ENCODE measurements around the gene CELF4.

The CELF4 gene

GRCh38 chr18:37484983-37485834 is 80.4 kb downstream of the CELF4 start:
- Histone ChIP-seq H3K36me3 (ENCODE audit: control insufficient read depth, low read length) (no peaks in the 10 kb centered on the region), H3F3A (ENCODE audit: control insufficient read depth, insufficient read depth) (no peaks in the 10 kb centered on the region), H3K4me3 (ENCODE audit: low read length) (no peak overlapping the region), H3K4me1 (ENCODE audit: control insufficient read depth, low read length) (no peaks in the 10 kb centered on the region), H3K79me2 (ENCODE audit: control insufficient read depth, low read length) (no peaks in the 10 kb centered on the region), H3K9me2 (replicated peaks; ENCODE audit: control insufficient read depth, low read length) (no peaks in the 10 kb centered on the region), H3K27ac (ENCODE audit: low read depth, low read length) (no peak overlapping the region), H3K9me3 (ENCODE audit: control insufficient read depth, insufficient read depth, low read length) (no peaks in the 10 kb centered on the region), H4K20me1 (ENCODE audit: control insufficient read depth, insufficient read depth, low read depth, low read length) (no peaks in the 10 kb centered on the region), H3K4me2 (ENCODE audit: low read length) (no peak overlapping the region), H3K27me3 (ENCODE audit: control insufficient read depth, low read length) (peaks cover 5% of the 10 kb centered on the region; the same call in 1 of the 2 replicates)
- TF ChIP-seq EZH2phosphoT487 (IDR thresholded peaks at IDR 0.05; ENCODE audit: borderline replicate concordance, low read length) (no peak), CTCF (IDR thresholded peaks at IDR 0.05; ENCODE audit: low read depth, low read length, poor library complexity, severe bottlenecking) (no peak)

GRCh38 chr18:37483984-37484819 is 81.4 kb downstream of the CELF4 start:
- Histone ChIP-seq H3K4me1 (ENCODE audit: control insufficient read depth, low read length) (no peaks in the 10 kb centered on the region), H3K36me3 (ENCODE audit: control insufficient read depth, low read length) (no peaks in the 10 kb centered on the region), H3K9me2 (replicated peaks; ENCODE audit: control insufficient read depth, low read length) (no peaks in the 10 kb centered on the region), H3K9me3 (ENCODE audit: control insufficient read depth, insufficient read depth, low read length) (no peaks in the 10 kb centered on the region), H3K79me2 (ENCODE audit: control insufficient read depth, low read length) (no peaks in the 10 kb centered on the region), H3F3A (ENCODE audit: control insufficient read depth, insufficient read depth) (no peaks in the 10 kb centered on the region), H3K27ac (ENCODE audit: low read depth, low read length) (no peak overlapping the region), H4K20me1 (ENCODE audit: control insufficient read depth, insufficient read depth, low read depth, low read length) (no peaks in the 10 kb centered on the region), H3K4me3 (ENCODE audit: low read length) (no peak overlapping the region), H3K4me2 (ENCODE audit: low read length) (no peak overlapping the region), H3K27me3 (ENCODE audit: control insufficient read depth, low read length) (peaks cover 5% of the 10 kb centered on the region; the same call in 1 of the 2 replicates)
- TF ChIP-seq CTCF (IDR thresholded peaks at IDR 0.05; ENCODE audit: low read depth, low read length, poor library complexity, severe bottlenecking) (no peak), EZH2phosphoT487 (IDR thresholded peaks at IDR 0.05; ENCODE audit: borderline replicate concordance, low read length) (no peak)

- no peak overlapping the region for H3K27ac ChIP-seq (ENCODE audit: low read depth, low read length)
- no peaks in the 10 kb centered on the region for H3K4me1 ChIP-seq (ENCODE audit: control insufficient read depth, low read length)
- H3K9me3 ChIP-seq (ENCODE audit: control insufficient read depth, insufficient read depth, low read length), result no peaks in the 10 kb centered on the region
- no peaks in the 10 kb centered on the region for H3K79me2 ChIP-seq (ENCODE audit: control insufficient read depth, low read length)
- no peaks in the 10 kb centered on the region for H4K20me1 ChIP-seq (ENCODE audit: control insufficient read depth, insufficient read depth, low read depth, low read length)
- H3K4me3 ChIP-seq (ENCODE audit: low read length), result no peak overlapping the region
- TF ChIP-seq CTCF (IDR thresholded peaks at IDR 0.05; ENCODE audit: low read depth, low read length, poor library complexity, severe bottlenecking), result no peak
- TF ChIP-seq EZH2phosphoT487 (IDR thresholded peaks at IDR 0.05; ENCODE audit: borderline replicate concordance, low read length), result no peak
- no peaks in the 10 kb centered on the region for H3F3A ChIP-seq (ENCODE audit: control insufficient read depth, insufficient read depth)
- no peak overlapping the region for H3K4me2 ChIP-seq (ENCODE audit: low read length)
- peaks cover 5% of the 10 kb centered on the region; the same call in 1 of the 2 replicates for H3K27me3 ChIP-seq (ENCODE audit: control insufficient read depth, low read length)
- no peaks in the 10 kb centered on the region for H3K9me2 ChIP-seq (replicated peaks; ENCODE audit: control insufficient read depth, low read length)
- no peaks in the 10 kb centered on the region for H3K36me3 ChIP-seq (ENCODE audit: control insufficient read depth, low read length)
Observed at GRCh38 chr18:37483221-37483971, 82.2 kb downstream of the CELF4 start.
